Fibroblast of skin of abdomen (primary cell): ENCODE results near the gene MCAM.

ENCODE experiments used
- DNase-seq: peaks from one replicate; pipeline ENCODE4 v3.0.0-alpha.2; 2013

The MCAM gene

GRCh38 chr11:119344291-119345010 is 27.5 kb upstream of the MCAM start:
- DNase-seq, result no peak

GRCh38 chr11:119343726-119344125 is 26.8 kb upstream of the MCAM start:
- DNase-seq, result no peak

GRCh38 chr11:119342362-119343130 is 25.6 kb upstream of the MCAM start:
- DNase-seq, result no peak

GRCh38 chr11:119342023-119342300 is 25.0 kb upstream of the MCAM start:
- DNase-seq, result no peak

GRCh38 chr11:119341222-119342022 is 24.5 kb upstream of the MCAM start:
- no peak for DNase-seq

GRCh38 chr11:119340335-119341221 is 23.6 kb upstream of the MCAM start, which contains the start of gene C1QTNF5:
C1QTNF5 (minus strand) TSS chr11:119340883; CDS start chr11:119340397, 486 bp downstream.
- DNase-seq, result peak; percentile 75

GRCh38 chr11:119339589-119340334 is 22.8 kb upstream of the MCAM start:
- DNase-seq, result peak; percentile 54

GRCh38 chr11:119338965-119339588 is 22.1 kb upstream of the MCAM start:
- DNase-seq, result no peak

GRCh38 chr11:119338318-119338890 is 21.5 kb upstream of the MCAM start:
- peak; percentile 87 for DNase-seq

GRCh38 chr11:119337581-119338317 is 20.8 kb upstream of the MCAM start:
- DNase-seq, result peak; percentile 92

GRCh38 chr11:119336744-119337469 is 20.0 kb upstream of the MCAM start:
- no peak for DNase-seq

GRCh38 chr11:119335655-119336543 is 19.0 kb upstream of the MCAM start:
- no peak for DNase-seq

GRCh38 chr11:119335091-119335654 is 18.2 kb upstream of the MCAM start:
- no peak for DNase-seq

GRCh38 chr11:119334174-119334930 is 17.4 kb upstream of the MCAM start, which contains the start of gene RNF26:
RNF26 (plus strand) TSS chr11:119334527; CDS start chr11:119335123, 596 bp downstream.
- DNase-seq, result peak; percentile 98

- no peak for DNase-seq
Measured at GRCh38 chr11:119332111-119332765, 15.3 kb upstream of the MCAM start.

- DNase-seq, result no peak
Measured at GRCh38 chr11:119330237-119330636, 13.3 kb upstream of the MCAM start.
